Bone marrow (tissue), 2 donors: Measurements from ENCODE around the gene MVD.
A peak's percentile ranks its signal among the peaks of the same experiment; 100 is the strongest.

ENCODE experiments used
- DNase-seq, 2 donors: peaks; one replicate each; lab custom pipeline; 2025; lab: John Stamatoyannopoulos, UW

MVD gene

DNA sequence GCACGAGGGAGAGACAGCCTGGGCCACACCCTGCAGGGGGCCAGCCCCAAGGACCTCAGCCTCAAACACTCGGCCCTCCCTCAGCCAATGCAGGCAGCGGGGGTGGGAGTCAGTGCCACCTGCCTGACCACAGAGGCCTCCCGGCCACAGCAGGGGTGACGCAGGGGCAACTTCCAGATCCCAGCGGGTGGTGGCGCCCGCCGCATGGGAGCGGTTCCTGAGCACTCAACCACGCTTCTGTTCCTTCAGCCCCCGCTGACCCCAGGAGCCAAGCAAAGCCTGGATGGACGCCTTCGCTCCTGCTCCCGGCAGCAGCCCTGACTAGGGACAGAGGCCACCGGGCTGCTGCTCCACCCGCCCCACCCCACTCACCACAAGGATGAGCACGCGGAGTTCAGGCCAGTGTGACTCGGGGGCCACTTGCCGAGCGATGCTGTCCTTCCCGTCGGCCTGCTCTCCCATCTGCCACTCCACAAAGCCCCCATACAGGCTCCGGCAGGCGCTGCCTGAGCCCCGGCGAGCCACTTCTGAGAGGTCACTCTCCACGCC lies 7.1 kb downstream of the MVD start:
- no peak for DNase-seq

- no peak for DNase-seq
Measured at GRCh38 chr16:88655053-88655732, 7.7 kb downstream of the MVD start.

- DNase-seq, result no peak
Measured at GRCh38 chr16:88654363-88655052, 8.4 kb downstream of the MVD start.

- no peak for DNase-seq
Measured at GRCh38 chr16:88653596-88654362, 9.1 kb downstream of the MVD start.

GRCh38 chr16:88653101-88653500 lies 9.8 kb downstream of the MVD start:
- no peak for DNase-seq

- DNase-seq, result no peak
Measured at GRCh38 chr16:88652762-88653063, 10.2 kb downstream of the MVD start.

DNA sequence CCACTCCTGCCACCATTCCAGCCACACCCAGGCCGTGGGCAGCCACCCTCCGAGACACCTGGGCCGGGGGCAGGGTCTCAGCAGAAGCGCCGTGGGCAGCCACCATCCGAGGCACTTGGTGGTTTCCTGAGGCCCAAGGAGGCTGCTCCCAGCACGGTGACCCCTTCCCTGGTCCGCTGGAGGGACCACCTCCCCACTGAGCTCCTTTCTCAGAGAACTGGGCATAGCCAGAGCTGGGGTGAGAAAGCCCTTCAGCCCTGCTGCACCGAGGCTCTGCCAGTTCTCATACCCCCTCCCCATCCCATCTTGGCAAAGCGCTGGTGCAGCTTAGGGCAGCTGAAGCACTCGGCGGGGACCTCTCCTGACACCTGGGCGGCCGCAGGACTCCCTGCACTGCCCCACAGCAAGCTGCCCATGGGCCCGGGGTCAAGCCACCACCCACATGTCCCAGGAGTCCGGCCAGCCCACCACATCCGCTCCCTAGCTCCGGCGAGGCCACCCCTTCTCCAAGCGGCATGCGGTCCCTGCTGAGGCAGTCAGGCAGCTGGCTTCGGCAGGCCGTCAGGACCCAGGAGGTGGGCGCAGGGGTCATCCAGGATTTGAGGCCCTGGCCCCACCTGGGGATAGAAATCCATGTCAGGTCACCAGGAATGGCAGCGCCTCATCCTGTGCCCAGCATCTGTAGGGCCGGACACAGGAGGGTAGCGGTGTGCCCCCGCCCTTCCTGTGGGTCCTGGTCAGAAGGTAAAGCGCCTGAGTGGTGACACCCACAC lies 10.7 kb downstream of the MVD start:
- DNase-seq, result no peak

- peak; percentile 37 to 46 for DNase-seq
Measured at GRCh38 chr16:88651276-88651988, 11.5 kb downstream of the MVD start.

DNA sequence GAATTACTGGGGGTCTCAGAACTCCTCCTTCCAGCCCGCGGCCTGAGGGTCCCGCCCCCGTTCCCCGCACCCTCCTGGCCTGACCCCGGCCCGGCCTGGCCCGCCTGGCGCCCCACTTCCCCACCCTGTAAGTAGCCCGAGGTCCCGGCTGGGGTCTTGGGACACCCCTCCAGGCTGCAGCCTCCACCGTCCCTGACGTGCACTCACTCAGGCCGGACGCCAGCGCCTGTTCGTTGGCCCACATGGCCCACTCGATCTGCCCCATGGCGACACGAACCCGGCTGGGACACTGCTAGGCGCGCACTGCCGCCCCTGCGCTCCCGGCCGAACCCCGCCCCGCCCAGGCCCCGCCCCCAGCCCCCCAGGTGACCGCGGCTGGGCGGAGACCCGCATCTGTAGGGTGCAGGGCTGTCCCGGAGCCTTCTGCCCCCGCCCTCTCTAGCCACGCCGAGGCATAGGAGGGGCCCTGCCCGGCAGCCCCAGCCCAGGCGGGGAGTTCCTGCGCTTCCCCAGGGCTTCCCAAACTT lies 12.1 kb downstream of the MVD start, which contains the start of gene CYBA:
Gene CYBA (minus strand): TSS at position 305 of the 527 bp plus-strand sequence. CDS start 40 bp downstream, at position 265.
- peak; percentile 25 to 65 for DNase-seq

DNA sequence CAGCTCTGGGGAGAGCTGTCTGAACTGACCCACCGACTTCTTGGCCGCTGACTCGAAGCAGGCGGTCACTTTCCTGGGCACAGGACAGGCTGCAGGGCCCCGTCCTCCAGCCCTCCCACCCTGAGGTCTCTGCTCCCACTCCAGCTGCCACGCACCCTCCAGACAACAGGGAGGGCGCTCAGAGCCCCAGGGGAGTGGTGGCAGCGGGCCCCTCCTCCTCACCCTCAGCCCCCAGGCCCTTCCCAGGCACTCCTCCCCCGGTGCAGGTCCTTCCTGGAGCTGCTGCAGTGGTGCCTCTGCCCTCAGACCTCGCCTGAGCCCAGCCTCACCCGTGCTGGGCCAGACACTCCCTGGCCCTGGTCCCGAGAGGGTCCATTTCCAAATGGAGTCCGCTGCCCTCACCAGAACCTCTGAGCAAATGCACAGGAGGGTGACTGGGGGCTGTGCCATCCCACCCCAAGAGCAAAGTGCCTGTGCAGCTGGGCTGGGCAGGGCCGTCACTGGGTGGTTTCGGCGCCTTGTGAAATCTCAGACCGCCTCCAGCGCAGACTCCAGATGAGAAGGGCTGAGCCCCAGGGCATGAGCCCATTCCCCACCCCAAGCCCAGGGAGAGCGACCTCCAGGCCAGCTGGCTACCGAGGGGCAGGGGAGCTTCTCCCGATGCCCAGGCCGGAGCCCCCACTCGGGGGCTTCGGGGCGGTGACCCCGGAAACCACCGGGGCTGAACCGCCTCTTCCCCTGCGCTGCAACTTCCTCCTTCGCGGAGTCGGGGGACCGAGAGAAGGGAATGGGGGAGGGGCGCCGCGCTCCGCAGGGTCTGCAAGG lies 12.8 kb downstream of the MVD start:
- peak in 1 of 2 donors; percentile 79 for DNase-seq

DNA sequence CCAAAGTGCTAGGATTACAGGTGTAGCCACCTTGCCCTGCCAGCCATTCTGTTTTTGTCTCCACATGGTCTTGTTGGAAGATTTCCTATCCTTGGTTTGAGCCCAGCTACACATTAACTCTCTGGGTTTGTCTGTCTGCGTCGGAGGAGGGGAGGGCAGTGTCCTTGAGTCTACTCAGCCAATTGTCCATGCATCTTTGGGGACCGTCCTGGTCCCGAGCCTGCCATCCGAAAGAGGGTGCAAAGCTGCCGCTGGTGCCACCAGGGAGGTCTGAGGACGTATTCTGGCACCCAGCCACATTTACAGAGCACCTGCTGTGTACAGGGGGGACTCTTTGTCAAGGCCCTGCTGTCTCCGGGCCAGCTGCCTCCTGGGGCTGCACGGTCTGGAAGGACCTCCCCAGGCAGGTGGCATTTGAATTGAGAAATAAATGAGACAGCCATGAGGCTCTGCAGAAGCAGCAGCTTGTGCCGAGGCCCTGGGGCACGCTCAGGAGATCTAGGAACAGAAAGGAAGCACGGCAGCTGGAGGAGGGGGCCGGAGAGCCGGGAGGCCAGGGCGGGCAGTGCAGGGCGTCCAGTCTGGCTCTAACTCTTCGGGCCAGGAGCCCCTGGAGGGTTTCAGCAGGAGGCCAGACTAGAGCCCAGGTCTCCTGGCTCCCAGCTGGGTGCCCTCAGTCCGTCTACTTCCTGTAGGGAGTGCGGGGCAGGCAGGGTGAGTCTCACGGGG lies 13.5 kb downstream of the MVD start:
- DNase-seq, result no peak

GRCh38 chr16:88647178-88648070 lies 15.5 kb downstream of the MVD start:
- DNase-seq, result no peak

DNA sequence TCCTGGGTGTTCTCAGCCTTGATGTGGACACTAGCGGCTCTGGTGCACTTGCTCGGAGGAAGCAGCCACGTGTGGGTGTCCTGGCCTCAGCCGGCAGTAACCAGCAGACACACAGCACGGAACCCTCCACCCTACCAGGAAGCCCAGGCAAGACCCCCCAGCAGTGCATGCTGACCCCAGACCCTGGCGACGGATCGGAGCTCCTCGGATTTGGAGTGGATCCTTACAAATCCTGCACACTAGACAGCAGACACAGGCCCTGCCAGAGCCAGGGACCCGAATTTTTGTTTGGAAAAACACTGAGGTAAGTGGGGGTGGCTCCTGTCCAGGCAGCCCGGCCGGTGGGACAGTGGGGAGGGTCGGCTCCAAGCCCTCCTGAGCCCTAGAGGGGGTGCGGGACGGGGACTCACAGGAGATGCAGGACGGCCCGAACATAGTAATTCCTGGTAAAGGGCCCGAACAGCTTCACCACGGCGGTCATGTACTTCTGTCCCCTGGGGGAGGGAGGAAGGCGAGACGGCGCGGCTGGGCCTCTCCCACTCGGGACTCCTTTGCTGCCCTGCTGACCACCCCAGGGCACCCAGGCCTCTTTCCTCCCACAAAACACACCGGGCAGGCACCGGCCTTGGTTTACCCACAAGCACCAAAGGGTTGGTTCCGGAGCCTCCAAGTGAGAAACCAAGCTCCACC lies 16.4 kb downstream of the MVD start:
- DNase-seq, result no peak

- no peak for DNase-seq
Measured at GRCh38 chr16:88645941-88646340, 16.9 kb downstream of the MVD start.

DNA sequence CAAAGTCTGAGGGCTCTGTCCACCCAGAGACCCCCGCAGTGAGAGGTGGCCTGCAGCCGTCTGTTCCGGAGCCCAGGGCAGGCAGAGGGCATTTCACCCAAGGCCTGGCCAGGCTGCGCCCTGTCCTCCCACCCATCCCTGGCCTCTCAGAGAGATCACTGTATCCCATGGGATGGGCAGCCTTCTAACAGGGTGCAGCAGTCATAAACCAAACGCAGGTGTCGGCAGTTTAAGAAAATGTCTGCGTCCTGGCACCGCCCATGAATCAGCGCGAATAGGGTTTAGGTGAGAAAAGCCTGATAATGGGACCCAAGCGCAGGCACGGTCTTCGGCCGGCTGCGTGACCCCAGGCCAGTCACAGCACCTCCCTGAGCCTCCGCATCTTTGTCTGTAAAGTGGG lies 17.4 kb downstream of the MVD start:
- DNase-seq, result no peak

- DNase-seq, result no peak
Measured at GRCh38 chr16:88643644-88643932, 19.3 kb downstream of the MVD start.

DNA sequence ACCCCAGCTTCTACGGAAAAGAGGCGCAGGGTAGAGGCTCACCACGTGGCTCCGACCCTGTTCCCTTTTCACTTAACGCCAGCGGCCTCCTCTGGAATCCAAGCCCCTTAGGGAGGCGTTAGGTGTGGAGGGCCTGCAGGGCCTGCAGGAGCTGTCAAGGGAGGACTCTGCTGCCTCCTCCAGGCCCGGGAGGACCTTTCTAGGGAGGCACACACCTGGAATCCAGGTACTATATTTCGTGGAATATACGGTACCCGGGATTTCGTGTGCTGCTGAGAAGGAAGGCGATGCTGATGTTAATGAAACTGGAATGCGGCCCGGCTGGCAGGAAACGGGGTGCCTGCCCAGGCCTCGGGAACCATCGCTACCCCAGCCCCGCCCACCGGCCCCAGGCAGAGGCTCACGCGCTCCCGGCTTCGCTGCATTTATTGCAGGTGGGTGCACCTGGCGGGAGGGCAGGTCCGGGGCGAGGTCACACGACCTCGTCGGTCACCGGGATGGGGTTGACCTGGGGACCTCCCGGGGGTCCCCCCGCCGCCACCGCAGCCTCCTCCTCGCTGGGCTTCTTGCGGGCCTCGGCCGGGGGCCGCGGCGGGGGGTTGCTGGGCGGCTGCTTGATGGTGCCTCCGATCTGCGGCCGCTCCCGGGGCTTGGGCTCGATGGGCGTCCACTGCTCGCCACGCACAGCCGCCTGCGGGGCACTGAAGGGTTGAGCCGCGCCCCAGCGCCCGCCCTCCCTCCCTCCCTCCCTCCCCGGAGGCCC lies 19.8 kb downstream of the MVD start:
- no peak for DNase-seq
